Retinal pigment epithelial cell (primary cell): ENCODE data around the gene NFAM1.

Source experiments
- DNase-seq: peaks from one replicate; pipeline ENCODE4 v3.0.0-alpha.2; 2010; ENCODE audit warnings: low read depth
- H3K4me3 ChIP-seq: 2 replicates; pipeline ENCODE4 v1.5.1; 2011; ENCODE audit warnings: mild to moderate bottlenecking, low read length, control low read depth, moderate library complexity
- TF ChIP-seq, protein P1 (sequence below): conservative IDR thresholded peaks from 2 replicates; pipeline ENCODE4 v1.5.1; 2011; ENCODE audit warnings: low read depth, low read length, control low read depth, inconsistent platforms

NFAM1 gene

DNA sequence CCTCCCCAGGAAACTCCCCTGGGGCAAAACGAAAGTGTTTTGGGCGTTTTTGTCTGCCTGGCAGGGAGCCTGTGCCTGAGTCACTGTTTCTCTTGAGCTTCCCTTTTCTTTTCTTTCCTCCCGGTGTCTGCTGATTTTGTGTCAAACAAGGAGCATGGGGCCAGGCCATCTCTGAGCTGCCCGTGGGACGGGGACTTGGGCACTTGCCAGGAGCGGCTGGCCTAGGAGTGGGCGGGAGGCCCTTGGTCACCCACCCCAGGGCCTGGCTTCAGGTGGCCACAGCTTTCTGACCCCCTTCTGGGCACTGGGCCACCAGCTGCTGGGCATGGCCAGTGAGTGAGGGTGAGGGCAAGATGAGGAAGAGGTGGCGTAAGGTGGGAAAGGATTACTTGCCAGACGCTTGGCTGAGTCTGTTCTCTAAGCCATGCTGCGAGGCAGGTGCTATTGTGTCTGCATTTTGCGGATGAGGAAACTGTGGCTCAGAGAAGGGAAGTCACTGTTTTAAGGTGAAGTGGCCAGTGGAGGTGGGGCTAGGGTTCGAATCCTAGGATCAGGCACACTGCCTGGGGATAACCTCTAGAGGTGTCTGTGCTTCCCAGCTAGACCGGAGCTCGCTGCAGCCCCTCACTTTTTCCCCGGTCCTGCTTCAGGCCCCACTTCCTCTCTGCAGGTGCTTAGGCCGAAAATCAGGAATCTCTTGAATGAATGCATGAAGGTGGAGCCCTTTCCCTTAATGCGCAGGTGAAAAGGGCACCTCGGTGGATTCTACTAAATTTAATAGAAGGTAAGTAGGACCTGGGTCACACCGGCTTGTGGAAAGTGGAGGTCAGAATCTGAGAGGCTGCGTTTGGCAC, 7.8 kb upstream of the NFAM1 start:
- no peak for DNase-seq
- TF ChIP-seq, protein P1, sequence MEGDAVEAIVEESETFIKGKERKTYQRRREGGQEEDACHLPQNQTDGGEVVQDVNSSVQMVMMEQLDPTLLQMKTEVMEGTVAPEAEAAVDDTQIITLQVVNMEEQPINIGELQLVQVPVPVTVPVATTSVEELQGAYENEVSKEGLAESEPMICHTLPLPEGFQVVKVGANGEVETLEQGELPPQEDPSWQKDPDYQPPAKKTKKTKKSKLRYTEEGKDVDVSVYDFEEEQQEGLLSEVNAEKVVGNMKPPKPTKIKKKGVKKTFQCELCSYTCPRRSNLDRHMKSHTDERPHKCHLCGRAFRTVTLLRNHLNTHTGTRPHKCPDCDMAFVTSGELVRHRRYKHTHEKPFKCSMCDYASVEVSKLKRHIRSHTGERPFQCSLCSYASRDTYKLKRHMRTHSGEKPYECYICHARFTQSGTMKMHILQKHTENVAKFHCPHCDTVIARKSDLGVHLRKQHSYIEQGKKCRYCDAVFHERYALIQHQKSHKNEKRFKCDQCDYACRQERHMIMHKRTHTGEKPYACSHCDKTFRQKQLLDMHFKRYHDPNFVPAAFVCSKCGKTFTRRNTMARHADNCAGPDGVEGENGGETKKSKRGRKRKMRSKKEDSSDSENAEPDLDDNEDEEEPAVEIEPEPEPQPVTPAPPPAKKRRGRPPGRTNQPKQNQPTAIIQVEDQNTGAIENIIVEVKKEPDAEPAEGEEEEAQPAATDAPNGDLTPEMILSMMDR: no peak
- no peak overlapping the region for H3K4me3 ChIP-seq

DNA sequence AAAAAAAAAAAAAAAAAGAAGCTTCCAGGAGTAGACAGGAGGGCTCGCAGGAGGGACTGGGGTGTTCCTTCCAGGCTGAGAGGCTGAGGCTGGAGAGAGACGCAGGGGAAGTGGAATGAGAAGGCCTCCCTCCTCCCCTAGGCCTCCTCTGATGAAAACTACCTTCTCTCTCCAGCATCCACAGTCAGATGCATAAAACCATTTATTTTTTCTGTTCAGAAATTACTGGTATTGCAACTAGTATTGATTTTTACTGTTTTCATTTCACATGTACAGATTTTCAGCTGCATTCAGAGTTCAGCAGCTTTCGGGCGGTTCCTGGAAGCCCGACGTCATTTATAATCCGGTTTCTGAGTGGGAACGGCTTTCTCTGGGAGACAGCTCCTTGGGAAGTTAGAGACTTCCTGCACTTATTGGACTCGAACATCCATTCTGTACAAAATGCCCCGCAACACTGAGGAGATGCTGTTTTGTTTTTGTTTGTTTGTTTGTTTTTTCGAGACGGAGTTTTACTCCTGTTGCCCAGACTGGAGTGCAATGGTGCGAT, 6.9 kb upstream of the NFAM1 start:
- TF ChIP-seq, protein P1: no peak
- no peak for DNase-seq
- H3K4me3 ChIP-seq: no peak overlapping the region

DNA sequence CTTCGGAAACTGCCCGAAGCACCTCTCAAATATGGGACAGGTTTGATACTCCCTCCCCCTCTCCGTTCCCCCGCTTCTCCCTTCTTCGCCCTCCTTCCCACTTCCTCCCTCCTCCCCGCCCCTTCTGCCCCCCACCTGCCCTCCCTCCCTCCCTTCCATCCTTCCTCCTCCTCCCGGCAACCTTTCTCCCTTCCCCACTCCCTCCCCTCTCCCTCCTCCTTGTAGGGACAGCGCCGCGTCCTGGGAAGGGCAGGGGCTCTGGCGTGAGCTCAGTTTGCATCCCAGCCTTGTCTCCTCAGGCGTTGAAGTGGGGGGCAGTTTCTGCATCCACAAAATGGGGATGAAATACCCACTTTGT, 6.1 kb upstream of the NFAM1 start:
- H3K4me3 ChIP-seq: no peak overlapping the region
- DNase-seq: no peak
- TF ChIP-seq, protein P1: no peak

DNA sequence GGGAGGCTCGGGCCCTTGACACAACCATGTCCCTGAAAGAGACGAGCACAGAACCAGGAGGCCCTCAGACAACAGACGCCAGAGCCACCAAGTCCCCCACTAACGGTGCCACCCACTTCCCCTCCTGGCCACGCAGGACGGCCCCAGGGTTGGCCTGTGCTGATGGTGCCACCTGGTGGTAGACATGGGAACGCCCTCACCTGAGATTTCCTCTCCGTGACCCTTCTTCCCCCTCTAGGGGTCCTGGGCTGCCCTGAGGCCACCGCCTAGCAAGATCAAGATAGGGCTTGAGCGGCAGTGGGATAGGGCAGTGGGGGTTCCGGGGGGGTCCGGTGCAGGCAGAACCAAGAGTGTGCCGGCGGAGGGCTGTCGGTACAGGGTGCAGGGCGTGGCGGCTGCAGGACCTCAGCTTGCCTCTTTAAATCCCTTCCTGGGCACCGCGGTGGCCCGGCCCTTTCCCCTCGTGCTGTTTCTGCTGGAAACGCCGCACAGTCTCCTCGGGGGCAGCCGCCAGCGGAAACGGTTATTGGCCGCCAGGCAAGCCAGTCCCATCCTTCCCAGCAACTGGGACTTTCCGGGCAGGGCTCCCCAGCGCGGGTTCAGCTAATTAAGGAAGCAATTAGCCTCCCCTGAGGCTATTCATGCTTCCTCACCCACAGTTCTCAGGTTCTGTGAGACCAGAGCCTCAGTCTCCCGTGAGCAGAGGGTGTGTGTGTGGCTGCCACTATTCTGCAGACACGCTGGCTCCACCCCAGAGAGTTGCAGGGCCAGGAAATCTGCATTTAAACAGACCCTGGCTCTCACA, 5.5 kb upstream of the NFAM1 start:
- no peak for DNase-seq
- H3K4me3 ChIP-seq: peak overlapping the region; percentile 50
- TF ChIP-seq, protein P1: peak; percentile 98

DNA sequence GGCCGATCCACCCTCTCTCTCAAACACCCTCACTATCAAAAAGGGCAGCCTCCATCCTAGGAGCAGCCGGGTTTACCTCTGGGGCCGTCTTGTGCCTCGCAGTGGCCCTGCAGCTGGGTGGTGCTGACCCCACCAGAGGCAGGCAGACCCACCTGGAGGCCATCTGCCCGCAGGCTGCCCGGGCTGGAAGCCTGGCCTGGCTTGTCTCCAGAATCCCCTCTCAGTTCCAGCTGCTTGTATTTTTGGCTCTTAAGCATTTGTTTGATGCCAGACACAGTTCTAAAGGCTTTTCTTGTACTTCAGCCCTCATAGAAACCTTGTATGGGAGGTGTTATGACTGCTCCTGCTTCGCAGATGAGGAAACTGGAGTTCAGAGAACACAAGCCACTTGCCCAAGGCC, 4.2 kb upstream of the NFAM1 start:
- no peak overlapping the region for H3K4me3 ChIP-seq
- TF ChIP-seq, protein P1: no peak
- no peak for DNase-seq

DNA sequence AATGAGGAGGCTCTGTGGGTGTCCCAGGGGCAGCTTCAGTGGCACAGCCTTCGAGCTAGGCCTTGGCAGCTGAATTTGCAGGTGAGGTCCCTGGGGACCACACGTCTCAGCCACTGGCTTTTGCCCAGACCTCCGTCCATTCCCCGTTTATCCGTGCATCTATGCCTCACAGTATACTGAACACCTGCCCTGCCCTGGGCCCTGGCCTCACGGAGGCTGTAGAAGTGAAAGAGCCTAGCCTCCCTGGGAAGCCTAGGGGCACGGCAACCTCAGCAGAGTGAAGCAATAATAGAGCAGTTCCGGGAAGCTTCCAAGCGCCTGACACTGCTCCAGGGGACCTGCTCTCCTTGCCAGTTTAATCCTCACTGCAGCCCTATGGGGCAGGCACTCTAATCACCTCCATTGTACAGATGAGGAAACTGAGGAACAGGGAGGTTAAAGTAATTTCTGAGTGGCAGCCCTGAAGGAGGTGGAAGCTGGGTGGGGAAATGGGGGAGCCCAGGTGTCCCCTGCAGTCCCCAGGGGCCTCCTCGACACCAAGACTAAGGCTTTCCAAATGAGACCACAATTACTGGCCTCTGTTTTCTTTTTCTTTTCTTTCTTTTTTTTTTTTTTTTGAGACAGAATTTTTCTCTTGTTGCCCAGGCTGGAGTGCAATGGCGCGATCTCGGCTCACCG, 2.7 kb upstream of the NFAM1 start:
- no peak for DNase-seq
- no peak overlapping the region for H3K4me3 ChIP-seq
- TF ChIP-seq, protein P1: no peak
